ENCODE results near the gene GPER1.

Gene GPER1

DNA sequence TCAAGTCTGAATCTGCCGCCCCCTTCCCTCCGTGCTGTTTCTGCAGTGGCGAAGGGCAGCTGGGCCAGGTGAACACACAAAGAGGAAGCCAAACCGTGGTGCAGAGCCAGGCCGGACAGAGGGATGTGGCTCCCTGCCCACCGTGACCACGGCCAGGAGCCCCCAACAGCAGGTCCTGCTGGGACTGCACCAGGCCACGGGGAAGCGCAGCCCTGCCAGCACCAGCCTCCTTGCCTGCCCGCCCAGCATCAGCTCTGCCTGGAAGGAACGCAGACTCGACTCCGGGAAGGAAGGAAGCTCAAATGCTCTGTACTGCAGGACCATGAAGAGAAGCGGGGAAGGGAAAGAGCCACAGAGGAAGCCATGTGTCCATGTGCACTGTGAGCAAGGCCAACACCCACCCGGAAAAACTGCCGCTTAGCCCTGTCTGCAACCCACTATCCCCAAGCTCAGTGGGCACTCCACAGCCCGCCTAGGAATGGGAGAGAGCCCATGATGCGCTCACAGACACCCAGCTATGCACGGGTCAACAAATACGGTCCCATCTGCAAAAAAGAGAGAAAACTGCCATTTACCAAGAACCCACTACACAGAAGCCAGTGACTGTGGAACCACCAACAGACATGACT, 19.0 kb downstream of the GPER1 start:
- H3K9me3 ChIP-seq (ENCODE audit: insufficient read depth, low read length): no peaks in the 10 kb centered on the region
- no peaks in the 10 kb centered on the region for H3K27me3 ChIP-seq (ENCODE audit: low read length)
- no peak overlapping the region for H2AFZ ChIP-seq (ENCODE audit: low read depth, low read length, severe bottlenecking)
- H3K4me2 ChIP-seq (ENCODE audit: low read depth, low read length, poor library complexity, severe bottlenecking): no peak overlapping the region
- H3K79me2 ChIP-seq (ENCODE audit: insufficient read depth, low read length): no peaks in the 10 kb centered on the region
- H3K9ac ChIP-seq (ENCODE audit: low read length): no peak overlapping the region
- no peaks in the 10 kb centered on the region for H3K36me3 ChIP-seq (ENCODE audit: low read length)
- TF ChIP-seq, protein P1, sequence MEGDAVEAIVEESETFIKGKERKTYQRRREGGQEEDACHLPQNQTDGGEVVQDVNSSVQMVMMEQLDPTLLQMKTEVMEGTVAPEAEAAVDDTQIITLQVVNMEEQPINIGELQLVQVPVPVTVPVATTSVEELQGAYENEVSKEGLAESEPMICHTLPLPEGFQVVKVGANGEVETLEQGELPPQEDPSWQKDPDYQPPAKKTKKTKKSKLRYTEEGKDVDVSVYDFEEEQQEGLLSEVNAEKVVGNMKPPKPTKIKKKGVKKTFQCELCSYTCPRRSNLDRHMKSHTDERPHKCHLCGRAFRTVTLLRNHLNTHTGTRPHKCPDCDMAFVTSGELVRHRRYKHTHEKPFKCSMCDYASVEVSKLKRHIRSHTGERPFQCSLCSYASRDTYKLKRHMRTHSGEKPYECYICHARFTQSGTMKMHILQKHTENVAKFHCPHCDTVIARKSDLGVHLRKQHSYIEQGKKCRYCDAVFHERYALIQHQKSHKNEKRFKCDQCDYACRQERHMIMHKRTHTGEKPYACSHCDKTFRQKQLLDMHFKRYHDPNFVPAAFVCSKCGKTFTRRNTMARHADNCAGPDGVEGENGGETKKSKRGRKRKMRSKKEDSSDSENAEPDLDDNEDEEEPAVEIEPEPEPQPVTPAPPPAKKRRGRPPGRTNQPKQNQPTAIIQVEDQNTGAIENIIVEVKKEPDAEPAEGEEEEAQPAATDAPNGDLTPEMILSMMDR (IDR thresholded peaks at IDR 0.05; ENCODE audit: insufficient read depth, low read length, poor library complexity, severe bottlenecking): no peak
- TF ChIP-seq EZH2phosphoT487 (conservative IDR thresholded peaks at IDR 0.05; ENCODE audit: low read length): no peak
- H3K9me2 ChIP-seq (replicated peaks; ENCODE audit: insufficient read depth, low read length): no peaks in the 10 kb centered on the region
- H3K4me3 ChIP-seq (ENCODE audit: insufficient read depth, low read length, poor library complexity, severe bottlenecking): no peak overlapping the region
- H3K27ac ChIP-seq (ENCODE audit: low read depth, low read length): no peak overlapping the region
- H3F3A ChIP-seq (ENCODE audit: insufficient read depth): no peaks in the 10 kb centered on the region
- H4K20me1 ChIP-seq (ENCODE audit: low read depth, low read length): no peaks in the 10 kb centered on the region

DNA sequence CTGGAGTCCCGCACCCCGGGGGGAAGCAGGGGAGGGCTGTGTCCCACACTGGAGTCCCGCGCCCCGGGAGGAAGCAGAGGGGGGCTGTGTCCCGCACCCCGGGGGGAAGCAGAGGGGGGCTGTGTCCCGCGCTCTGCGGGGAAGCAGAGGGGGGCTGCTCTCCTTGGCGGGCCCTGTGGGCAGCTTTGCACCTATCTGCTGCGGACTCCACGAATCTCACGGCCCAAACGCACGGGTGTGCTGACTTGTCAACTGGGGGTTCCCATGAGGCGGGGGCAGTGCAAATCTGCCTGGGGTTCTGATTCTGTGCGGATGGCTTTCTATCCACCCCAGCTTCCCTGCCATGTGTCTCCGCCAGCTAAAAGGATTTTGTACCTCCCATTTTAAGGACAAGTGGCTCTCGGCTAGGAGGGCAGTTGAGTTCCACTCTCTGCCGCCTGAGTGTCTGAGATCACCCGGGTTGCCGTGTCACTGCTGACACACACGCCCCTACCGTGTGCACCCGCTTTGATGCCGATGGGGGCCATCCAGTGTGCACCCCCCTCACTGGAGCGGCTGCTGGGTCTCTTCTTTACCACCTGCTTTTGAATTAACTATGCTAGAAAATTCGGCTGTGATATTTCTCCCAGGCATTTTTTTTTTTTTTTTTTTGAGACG, 20.5 kb downstream of the GPER1 start:
- Histone ChIP-seq H3K4me2 (ENCODE audit: low read depth, low read length, poor library complexity, severe bottlenecking) (no peak overlapping the region), H3K79me2 (ENCODE audit: insufficient read depth, low read length) (no peaks in the 10 kb centered on the region), H3K36me3 (ENCODE audit: low read length) (no peaks in the 10 kb centered on the region), H3K9me3 (ENCODE audit: insufficient read depth, low read length) (no peaks in the 10 kb centered on the region), H3K27ac (ENCODE audit: low read depth, low read length) (no peak overlapping the region), H3K27me3 (ENCODE audit: low read length) (no peaks in the 10 kb centered on the region), H2AFZ (ENCODE audit: low read depth, low read length, severe bottlenecking) (no peak overlapping the region), H4K20me1 (ENCODE audit: low read depth, low read length) (no peaks in the 10 kb centered on the region), H3F3A (ENCODE audit: insufficient read depth) (no peaks in the 10 kb centered on the region), H3K4me3 (ENCODE audit: insufficient read depth, low read length, poor library complexity, severe bottlenecking) (no peak overlapping the region), H3K9me2 (replicated peaks; ENCODE audit: insufficient read depth, low read length) (no peaks in the 10 kb centered on the region), H3K9ac (ENCODE audit: low read length) (no peak overlapping the region)
- TF ChIP-seq, protein P1 (IDR thresholded peaks at IDR 0.05; ENCODE audit: insufficient read depth, low read length, poor library complexity, severe bottlenecking): no peak
- TF ChIP-seq EZH2phosphoT487 (conservative IDR thresholded peaks at IDR 0.05; ENCODE audit: low read length): no peak

DNA sequence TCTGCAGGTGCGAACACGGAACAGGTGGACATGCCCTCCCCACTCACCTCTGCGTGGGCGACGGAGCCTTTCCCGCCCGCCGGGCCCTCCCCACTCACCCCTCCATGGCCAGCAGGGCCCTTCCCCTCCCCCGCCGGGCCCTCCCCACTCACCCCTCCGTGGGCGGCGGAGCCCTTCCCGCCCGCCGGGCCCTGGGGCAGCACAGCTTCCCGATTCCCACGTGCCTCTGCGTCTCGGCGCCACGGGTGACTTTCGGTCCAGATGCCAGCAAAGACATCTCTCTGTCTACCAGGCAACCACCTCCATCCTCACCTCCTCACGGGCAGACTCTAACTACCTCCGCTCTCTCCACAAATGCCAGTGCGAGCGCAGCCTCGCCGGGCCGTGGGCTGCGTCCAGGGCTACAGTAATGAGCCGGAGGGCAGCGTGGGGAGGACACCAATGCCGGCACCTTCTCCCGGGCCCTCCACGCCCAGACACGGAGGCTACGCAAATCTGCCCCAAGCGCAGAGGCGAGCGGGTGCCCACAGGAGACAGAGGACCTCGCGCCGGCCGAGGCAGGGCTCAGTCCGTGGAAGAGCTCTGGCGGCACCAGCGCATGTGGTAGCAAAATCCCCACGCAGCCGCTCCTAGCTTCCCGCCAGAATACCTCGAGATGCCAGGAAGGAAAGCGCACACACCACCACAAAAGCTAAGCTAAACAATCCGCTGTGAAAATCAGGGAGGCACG, 21.8 kb downstream of the GPER1 start:
- Histone ChIP-seq H3K4me2 (ENCODE audit: low read depth, low read length, poor library complexity, severe bottlenecking) (no peak overlapping the region), H3K27ac (ENCODE audit: low read depth, low read length) (no peak overlapping the region)

More for the DNA sequence above, 21.8 kb downstream of the GPER1 start:
- Histone ChIP-seq H3K36me3 (ENCODE audit: low read length) (no peaks in the 10 kb centered on the region), H4K20me1 (ENCODE audit: low read depth, low read length) (no peaks in the 10 kb centered on the region), H3K9me2 (replicated peaks; ENCODE audit: insufficient read depth, low read length) (no peaks in the 10 kb centered on the region), H3F3A (ENCODE audit: insufficient read depth) (no peaks in the 10 kb centered on the region), H3K9ac (ENCODE audit: low read length) (no peak overlapping the region), H3K4me3 (ENCODE audit: insufficient read depth, low read length, poor library complexity, severe bottlenecking) (no peak overlapping the region), H3K27me3 (ENCODE audit: low read length) (no peaks in the 10 kb centered on the region), H3K79me2 (ENCODE audit: insufficient read depth, low read length) (no peaks in the 10 kb centered on the region), H3K9me3 (ENCODE audit: insufficient read depth, low read length) (no peaks in the 10 kb centered on the region), H2AFZ (ENCODE audit: low read depth, low read length, severe bottlenecking) (no peak overlapping the region)
- no peak for TF ChIP-seq EZH2phosphoT487 (conservative IDR thresholded peaks at IDR 0.05; ENCODE audit: low read length)
- TF ChIP-seq, protein P1 (IDR thresholded peaks at IDR 0.05; ENCODE audit: insufficient read depth, low read length, poor library complexity, severe bottlenecking): no peak

Data from SU-DHL-6 (cell line).